ENCODE measurements around the gene RAPGEF6.

GRCh38 chr5:131379723-131380122, 255.3 kb downstream of the RAPGEF6 start:
- TF ChIP-seq POLR2AphosphoS5 (IDR thresholded peaks at IDR 0.05): peak; percentile 26 to 76
- no peak for TF ChIP-seq CTCF (IDR thresholded peaks at IDR 0.05)
- peak in 1 of 4 donors; percentile 31 for TF ChIP-seq POLR2A (IDR thresholded peaks at IDR 0.05)
